Measurements from ENCODE around the gene OR2S2.

The OR2S2 gene

DNA sequence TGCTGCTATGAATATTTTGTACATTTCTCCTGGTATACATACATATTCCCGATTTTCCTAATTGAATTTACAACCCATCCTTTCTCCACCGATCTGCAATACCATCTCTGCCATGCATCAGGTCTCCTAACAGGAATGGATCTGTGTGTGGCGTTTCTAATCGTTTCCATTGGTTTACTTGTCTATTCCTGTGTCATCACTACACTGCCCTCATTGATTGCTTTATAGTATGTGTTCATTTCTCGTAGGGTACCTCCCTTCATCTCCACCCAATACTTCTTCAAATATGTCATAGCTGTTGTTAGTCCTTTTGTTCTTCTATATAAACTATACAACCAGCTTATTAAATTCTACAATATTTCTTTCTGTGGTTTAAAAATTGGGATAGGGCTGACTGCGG is 7.1 kb upstream of the OR2S2 start:
- in situ Hi-C loops (cut with MboI; ENCODE audit: low sequenced_read_pairs): no loop called here

DNA sequence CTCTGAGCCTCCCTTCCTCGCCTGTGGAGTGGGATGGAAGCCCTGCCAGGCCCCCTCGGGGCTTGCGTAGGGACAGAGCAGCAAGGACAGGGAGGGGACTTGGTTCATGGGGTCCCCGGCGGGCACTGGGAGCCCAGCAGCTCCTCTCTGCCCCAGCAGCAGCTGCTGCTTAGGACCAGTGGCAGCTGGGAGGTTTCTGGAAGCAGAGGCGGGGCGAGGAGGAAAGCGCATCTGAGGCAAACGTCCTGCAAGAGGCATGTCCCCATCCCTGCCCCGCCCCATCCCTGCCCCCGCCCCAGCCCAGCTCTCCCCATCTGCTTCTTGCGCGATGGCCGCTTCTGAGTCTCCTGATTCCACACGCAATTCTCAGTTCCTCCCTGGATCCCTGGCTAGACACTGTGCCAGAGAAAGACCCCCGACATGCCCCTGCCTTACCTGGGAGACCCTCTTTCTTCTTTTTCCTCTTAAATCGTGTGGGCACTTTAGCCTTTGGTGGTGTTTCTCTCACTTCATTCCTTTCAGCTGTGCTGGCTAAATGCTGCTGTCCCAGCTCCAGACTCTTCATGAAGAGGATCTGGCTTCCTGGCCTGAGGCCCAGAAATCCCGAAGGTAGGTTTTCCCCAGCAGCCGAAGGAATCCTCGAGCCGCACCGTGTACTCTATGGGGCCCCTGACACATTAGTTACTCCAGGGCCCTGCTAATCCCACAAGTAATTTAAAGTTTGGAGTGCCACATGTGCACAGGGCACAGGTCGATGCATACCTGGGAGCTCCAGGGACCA is 4.4 kb upstream of the OR2S2 start:
- in situ Hi-C loops (cut with MboI; ENCODE audit: low sequenced_read_pairs): no loop called here

DNA sequence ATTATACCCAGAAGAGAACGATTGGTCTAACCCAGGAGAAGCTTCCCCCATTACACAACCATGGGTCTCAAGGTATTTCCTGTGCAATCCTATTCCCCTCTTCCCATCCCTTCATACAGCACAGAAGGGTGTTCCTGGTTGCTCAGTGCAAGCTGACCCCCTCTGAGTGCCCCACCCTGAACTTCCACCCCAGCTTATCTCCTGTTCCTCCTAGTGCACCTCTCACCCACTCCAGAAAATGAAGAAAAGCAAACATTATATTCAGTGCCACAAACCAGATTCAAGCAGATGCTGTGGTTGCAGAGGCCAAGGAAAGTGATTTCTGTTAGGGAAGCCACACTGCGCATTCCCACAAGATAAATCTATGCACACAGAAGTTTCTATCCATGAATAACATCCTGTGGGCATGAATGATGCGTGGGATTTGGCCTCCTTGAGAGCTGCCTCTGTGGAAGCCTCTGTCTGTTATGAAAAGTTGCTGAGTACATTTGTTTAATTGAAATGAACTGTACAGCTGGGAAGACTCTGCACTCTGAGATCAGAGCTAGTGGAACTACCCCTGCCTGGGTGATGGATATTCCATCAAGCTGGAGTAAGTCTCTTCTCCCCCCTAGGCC is 2.2 kb upstream of the OR2S2 start:
- in situ Hi-C loops (cut with MboI; ENCODE audit: low sequenced_read_pairs): no loop called here

GRCh38 chr9:35956651-35957050 is 1.3 kb downstream of the OR2S2 start:
- in situ Hi-C loops (cut with MboI; ENCODE audit: low sequenced_read_pairs): no loop called here

- in situ Hi-C loops (cut with MboI; ENCODE audit: low sequenced_read_pairs): no loop called here
These were observed 2.9 kb downstream of the OR2S2 start for GRCh38 chr9:35954942-35955546.

- in situ Hi-C loops (cut with MboI; ENCODE audit: low sequenced_read_pairs): no loop called here
These were observed 5.3 kb downstream of the OR2S2 start for GRCh38 chr9:35952526-35953191.

DNA sequence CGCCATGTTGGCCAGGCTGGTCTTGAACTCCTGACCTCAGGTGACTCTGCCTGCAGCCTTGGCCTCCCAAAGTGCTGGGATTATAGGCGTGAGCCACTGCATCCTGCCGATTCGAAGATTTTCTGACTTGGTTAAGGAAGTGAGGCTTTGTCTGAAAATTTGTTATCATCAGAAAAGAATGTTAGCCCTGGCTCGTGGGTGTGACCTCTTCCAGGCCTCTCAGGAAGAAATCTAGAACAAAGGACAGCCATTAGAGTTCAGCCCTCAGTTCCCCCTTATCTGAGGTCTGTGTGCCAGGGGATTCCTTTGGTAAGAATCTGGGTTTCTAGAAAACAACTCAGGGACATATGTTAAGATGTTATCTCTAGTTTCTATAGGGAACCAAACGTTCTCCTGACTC is 6.2 kb downstream of the OR2S2 start:
- in situ Hi-C loops (cut with MboI; ENCODE audit: low sequenced_read_pairs): no loop called here

DNA sequence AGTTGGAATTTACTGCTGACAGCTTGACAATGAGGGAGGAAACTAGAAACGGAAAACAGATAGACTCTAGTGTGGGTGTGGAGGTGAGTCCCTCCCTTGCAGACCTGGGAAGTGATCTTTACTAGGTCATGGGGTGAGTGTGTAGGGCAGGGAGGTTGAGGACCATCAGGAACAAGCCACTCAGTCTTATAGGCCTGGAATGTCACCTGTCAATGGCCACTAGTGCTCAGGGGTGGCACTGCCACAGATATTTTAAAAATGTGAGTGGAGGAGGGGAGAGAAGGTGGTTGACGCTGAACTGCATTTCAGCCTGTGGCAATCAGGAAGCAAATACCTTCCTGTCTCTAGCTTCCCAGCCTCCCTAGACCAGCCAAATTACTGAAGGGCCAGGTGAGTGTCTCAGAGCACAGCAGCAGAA is 9.0 kb downstream of the OR2S2 start:
- in situ Hi-C loops (cut with MboI; ENCODE audit: low sequenced_read_pairs): no loop called here

DNA sequence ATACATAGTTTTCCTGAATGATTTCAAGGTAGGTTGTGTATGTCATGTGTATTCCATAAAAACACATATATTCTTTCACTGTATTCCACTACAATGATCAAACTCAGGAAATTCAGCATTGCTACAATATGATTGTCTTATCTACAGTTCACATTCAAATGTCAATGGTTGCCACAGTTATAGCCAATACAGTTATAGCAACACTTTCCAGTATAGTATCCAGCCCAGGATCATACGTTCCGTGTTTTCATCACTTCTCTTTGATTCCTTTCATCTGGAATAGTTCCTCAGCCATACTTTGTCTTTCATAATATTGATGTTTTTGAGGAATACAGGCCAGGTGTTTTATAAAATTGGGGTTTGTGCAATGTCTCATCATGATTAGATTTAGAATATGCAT is 9.5 kb downstream of the OR2S2 start:
- in situ Hi-C loops (cut with MboI; ENCODE audit: low sequenced_read_pairs): no loop called here

GRCh38 chr9:35945341-35946018 is 12.5 kb downstream of the OR2S2 start:
- in situ Hi-C loops (cut with MboI; ENCODE audit: low sequenced_read_pairs): no loop called here

- in situ Hi-C loops (cut with MboI; ENCODE audit: low sequenced_read_pairs): no loop called here
These were observed 13.1 kb downstream of the OR2S2 start for GRCh38 chr9:35944841-35945240.

DNA sequence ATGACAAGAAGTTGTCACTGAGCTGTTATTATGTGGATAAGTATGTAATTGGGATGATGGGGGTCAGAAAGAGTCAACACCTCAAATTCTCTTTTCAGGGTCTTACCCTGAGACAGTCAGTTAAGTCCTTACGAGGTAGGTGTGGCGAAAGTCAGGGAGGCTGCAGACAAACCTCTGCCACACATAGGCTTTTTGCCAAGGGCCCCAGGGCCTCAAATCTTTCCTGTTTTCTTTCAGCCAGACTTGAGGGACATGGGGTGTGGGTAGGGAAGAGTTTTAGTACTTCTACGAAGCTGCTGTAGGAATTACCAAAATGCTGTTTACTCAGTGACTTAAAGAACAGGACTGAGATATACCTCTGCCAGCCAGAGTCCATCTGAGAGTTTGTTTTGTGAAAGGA is 13.8 kb downstream of the OR2S2 start:
- in situ Hi-C loops (cut with MboI; ENCODE audit: low sequenced_read_pairs): no loop called here

DNA sequence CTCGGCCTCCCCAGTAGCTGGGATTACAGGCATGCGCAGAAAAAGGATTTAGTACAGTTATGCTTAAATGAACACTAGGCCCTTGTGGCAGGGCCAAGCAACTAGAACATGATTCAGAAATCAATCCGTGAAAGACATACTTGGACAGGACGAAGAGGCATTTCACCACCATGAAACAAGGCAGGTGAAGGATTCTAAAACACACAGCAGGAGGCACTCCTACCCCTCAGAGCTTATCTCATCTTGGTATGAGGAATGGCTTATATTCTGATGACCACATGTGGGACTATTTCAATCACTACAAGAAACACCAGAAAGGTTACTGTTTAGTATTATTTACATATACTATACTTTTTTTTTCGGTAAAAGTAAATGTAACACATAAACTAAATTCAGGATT is 15.7 kb downstream of the OR2S2 start:
- in situ Hi-C loops (cut with MboI; ENCODE audit: low sequenced_read_pairs): no loop called here

- in situ Hi-C loops (cut with MboI; ENCODE audit: low sequenced_read_pairs): no loop called here
These were observed 17.2 kb downstream of the OR2S2 start for GRCh38 chr9:35940458-35941407.

DNA sequence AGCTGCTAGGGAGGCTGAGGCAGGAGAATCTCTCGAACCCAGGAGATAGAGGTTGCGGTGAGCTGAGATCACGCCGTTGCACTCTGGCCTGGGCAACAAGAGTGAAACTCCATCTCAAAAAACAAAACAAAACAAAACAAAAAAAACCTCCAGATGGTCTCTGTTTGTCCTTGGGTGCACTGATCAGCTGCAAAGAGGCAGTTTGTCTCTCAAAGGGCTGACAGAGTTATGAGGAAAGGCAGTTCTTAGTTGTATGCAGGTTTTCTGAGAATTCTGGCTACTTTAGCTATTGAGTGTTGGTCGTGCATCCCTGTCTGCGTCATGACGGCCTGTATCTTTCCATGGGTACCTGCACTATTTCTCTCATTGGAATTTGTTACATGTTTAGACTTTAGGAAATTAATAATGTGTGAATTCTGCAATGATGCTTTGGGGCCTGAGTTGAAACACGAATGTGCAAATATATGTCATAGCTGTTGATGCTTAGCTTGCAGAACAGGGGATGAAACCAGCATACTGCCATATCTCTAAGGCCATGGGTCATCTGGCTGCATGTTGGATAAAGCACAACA is 18.2 kb downstream of the OR2S2 start:
- in situ Hi-C loops (cut with MboI; ENCODE audit: low sequenced_read_pairs): loop anchor here (10.0 kb wide), 1 partner anchor 55 kb away; no protein-coding TSS in a partner anchor

- in situ Hi-C loops (cut with MboI; ENCODE audit: low sequenced_read_pairs): loop anchor here (10.0 kb wide), 1 partner anchor 56 kb away; no protein-coding TSS in a partner anchor
These were observed 19.2 kb downstream of the OR2S2 start for GRCh38 chr9:35938474-35939356.

DNA sequence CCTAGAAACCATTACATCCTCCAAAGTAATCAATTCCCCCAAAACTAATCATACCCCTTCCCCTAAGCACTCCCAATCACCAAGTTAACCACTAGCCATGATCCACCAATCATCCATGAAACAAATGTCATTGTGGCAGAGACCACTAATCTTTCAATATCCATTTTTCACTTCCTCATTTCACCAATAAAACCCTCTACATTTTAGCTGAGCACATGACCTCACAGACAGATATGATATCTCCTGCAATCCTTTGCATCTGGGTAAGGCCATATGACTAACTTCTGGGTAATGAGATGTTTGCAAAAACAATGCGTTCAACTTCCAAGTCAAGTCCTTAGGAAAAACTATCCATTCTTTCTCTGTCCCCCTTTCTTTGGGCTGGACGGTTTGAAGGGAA is 20.7 kb downstream of the OR2S2 start:
- in situ Hi-C loops (cut with MboI; ENCODE audit: low sequenced_read_pairs): loop anchor here (10.0 kb wide), 1 partner anchor 58 kb away; no protein-coding TSS in a partner anchor

GRCh38 chr9:35935755-35936509 is 22.0 kb downstream of the OR2S2 start:
- in situ Hi-C loops (cut with MboI; ENCODE audit: low sequenced_read_pairs): loop anchor here (10.0 kb wide), 1 partner anchor 59 kb away; no protein-coding TSS in a partner anchor
